RWPE2 (cell line): ENCODE results near the gene SLC35F6.

Source experiments
- ATAC-seq: fragments of 200-7000 bp; cut with Tn5 transposase; 3 replicates; pipeline ENCODE4 v1.9.1; 2021; ENCODE audit warnings: low read depth
- DNase-seq: peaks from one replicate; pipeline ENCODE4 v3.0.0-alpha.2; 2020; ENCODE audit warnings: low spot score
- H3K27ac ChIP-seq: fragments of 450-650 bp; 2 replicates; pipeline ENCODE4 v1.5.1; 2017; ENCODE audit warnings: mild to moderate bottlenecking; ENCODE audit not compliant: poor library complexity, severe bottlenecking
- H3K27me3 ChIP-seq: fragments of 250-450 bp; sonication (Bioruptor Pico); 2 replicates; pipeline ENCODE4 v1.5.1; 2021; ENCODE audit warnings: mild to moderate bottlenecking, moderate library complexity; ENCODE audit not compliant: insufficient read depth, poor library complexity, severe bottlenecking
- H3K36me3 ChIP-seq: fragments of 250-450 bp; sonication (Bioruptor Pico); 2 replicates; pipeline ENCODE4 v1.5.1; 2020; ENCODE audit warnings: low read depth, mild to moderate bottlenecking, moderate library complexity
- H3K4me1 ChIP-seq: fragments of 250-450 bp; sonication (Bioruptor Pico); 2 replicates; pipeline ENCODE4 v1.5.1; 2021; ENCODE audit warnings: mild to moderate bottlenecking, moderate library complexity; ENCODE audit not compliant: insufficient read depth, poor library complexity, severe bottlenecking
- H3K4me3 ChIP-seq: fragments of 250-450 bp; sonication (Bioruptor Pico); 2 replicates; pipeline ENCODE4 v1.5.1; 2021; ENCODE audit warnings: mild to moderate bottlenecking, moderate library complexity; ENCODE audit not compliant: severe bottlenecking
- H3K9me3 ChIP-seq: fragments of 250-450 bp; sonication (Bioruptor Pico); 2 replicates; pipeline ENCODE4 v1.5.1; 2021; ENCODE audit warnings: mild to moderate bottlenecking, moderate library complexity; ENCODE audit not compliant: severe bottlenecking
- CTCF ChIP-seq: fragments of 450-650 bp; IDR thresholded peaks from one replicate; pipeline ENCODE4 v1.5.1; 2017; ENCODE audit warnings: mild to moderate bottlenecking, moderate library complexity; ENCODE audit not compliant: poor library complexity, severe bottlenecking

SLC35F6 gene

GRCh38 chr2:26767894-26768487, 3.9 kb downstream of the SLC35F6 start:
- no peak for TF ChIP-seq CTCF
- Histone ChIP-seq H3K4me1 (peaks cover 53% of the 10 kb centered on the region), H3K27ac (no peak overlapping the region), H3K27me3 (no peaks in the 10 kb centered on the region), H3K36me3 (peaks cover 31% of the 10 kb centered on the region), H3K4me3 (no peak overlapping the region), H3K9me3 (no peaks in the 10 kb centered on the region)
- no peak for ATAC-seq
- no peak for DNase-seq

GRCh38 chr2:26768759-26769088, 4.6 kb downstream of the SLC35F6 start:
- H3K27ac ChIP-seq, result peak overlapping the region; percentile 57
- peaks cover 33% of the 10 kb centered on the region for H3K36me3 ChIP-seq
- no peak for ATAC-seq
- no peak for TF ChIP-seq CTCF
- H3K4me1 ChIP-seq, result peaks cover 50% of the 10 kb centered on the region
- no peaks in the 10 kb centered on the region for H3K27me3 ChIP-seq
- no peaks in the 10 kb centered on the region for H3K9me3 ChIP-seq
- no peak overlapping the region for H3K4me3 ChIP-seq
- DNase-seq, result no peak

- DNase-seq (no peak), ATAC-seq (peak; percentile 75)
- peaks cover 38% of the 10 kb centered on the region for H3K36me3 ChIP-seq
- no peaks in the 10 kb centered on the region for H3K27me3 ChIP-seq
- no peak overlapping the region for H3K4me3 ChIP-seq
- H3K27ac ChIP-seq, result peak overlapping the region; percentile 57
- peaks cover 49% of the 10 kb centered on the region for H3K4me1 ChIP-seq
- no peaks in the 10 kb centered on the region for H3K9me3 ChIP-seq
- no peak for TF ChIP-seq CTCF
Measured at GRCh38 chr2:26769089-26769761, 5.1 kb downstream of the SLC35F6 start.

GRCh38 chr2:26770986-26771586, 7.0 kb downstream of the SLC35F6 start:
- H3K4me3 ChIP-seq, result no peak overlapping the region
- peak overlapping the region; percentile 57 for H3K27ac ChIP-seq
- H3K27me3 ChIP-seq, result no peaks in the 10 kb centered on the region
- no peaks in the 10 kb centered on the region for H3K9me3 ChIP-seq
- peaks cover 50% of the 10 kb centered on the region for H3K36me3 ChIP-seq
- peak; percentile 53 for TF ChIP-seq CTCF
- ATAC-seq, result peak; percentile 74
- peaks cover 42% of the 10 kb centered on the region for H3K4me1 ChIP-seq
- peak; percentile 88 for DNase-seq
